CD4-positive, alpha-beta T cell treated with Interleukin-15 for 4 hours (primary cell): ENCODE measurements around the gene TANGO6.

ENCODE experiments used
- DNase-seq: peaks from one replicate; pipeline ENCODE4 v3.0.0-alpha.2; 2020; ENCODE audit warnings: low spot score

The TANGO6 gene

DNA sequence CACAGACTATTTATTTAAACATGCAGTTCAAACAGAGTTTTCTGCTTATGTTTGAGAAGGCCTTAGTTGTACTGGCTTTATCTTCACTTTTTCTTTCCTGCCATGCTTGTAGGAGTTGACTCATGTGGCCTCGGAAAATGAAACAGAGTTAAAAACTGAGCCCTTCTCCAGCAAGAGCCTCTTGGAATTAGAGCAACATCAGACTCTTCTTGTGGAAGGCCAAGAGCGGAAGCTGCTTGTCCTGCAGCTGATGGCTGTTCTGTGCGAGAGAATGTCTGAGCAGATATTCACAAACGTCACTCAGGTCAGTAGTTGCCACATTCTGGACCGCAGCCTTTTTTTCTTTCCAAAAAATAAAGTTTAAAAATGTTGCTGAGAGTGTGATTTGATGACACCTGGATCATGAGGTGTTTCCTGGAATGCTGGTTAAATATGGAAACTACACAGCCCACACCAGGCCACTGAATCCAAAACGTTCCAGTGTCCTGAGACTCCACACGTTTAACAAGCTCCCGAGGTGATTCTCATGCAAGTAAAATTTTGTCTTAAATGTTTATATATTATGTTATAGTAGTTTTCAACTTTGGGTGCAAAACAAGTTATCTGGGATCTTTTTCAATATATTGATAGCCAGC, 65.9 kb downstream of the TANGO6 start:
- no peak for DNase-seq

DNA sequence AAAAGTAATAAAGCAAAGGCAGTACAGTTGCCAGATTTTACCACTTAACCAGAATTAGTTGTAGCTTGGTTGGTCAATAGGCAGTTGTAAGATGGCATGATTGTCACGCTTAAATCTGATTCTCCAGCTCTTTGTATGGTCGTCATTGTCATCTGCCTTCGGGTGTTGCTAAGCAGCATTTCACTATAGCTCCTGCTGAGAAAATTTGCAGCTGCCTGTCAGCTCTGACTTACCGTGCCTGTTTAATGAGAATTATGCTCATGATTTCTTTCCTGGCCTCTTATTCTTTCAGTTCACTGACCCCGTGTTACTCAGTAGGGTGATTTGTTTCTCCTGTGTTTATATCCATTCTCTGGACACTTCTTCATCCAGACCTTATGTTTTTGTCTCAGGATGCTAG, 66.7 kb downstream of the TANGO6 start:
- no peak for DNase-seq

DNA sequence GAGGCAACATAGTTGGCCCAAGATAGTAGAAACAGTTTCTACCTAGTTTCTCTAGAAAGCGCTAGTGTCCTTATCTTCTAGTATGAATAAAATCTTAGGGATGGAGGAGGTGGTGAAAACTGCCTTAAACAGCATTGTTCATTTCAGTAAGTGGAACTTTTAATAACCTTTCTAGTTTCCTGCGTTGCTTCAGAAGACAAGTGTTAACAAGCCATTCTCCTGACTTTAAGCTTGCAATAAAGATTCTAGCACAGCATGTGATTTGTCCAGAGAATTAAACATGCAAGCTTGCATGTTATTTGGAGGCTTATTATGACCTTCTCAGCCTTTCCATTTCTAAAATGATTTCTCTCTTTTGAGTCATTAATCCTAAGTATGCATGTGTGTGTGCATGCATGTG, 72.3 kb downstream of the TANGO6 start:
- no peak for DNase-seq

DNA sequence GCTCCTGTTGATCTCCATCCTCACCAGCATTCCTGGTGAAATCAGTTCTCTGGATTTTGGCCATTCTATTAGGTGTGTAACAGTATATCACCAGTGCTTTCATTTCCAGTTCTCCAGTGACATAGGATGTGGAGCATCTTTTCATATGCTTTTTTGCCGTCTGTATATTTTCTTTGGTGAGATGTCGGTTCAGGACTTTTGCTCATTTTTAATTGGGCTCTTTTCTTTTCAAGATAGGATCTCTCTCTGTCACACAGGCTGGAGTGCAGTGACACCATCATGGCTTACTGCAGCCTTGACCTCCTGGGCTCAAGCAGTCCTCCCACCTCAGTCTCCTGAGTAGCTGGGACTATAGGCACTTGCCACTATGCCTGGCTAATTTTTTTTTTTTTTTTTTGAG, 74.2 kb downstream of the TANGO6 start:
- DNase-seq: no peak

DNA sequence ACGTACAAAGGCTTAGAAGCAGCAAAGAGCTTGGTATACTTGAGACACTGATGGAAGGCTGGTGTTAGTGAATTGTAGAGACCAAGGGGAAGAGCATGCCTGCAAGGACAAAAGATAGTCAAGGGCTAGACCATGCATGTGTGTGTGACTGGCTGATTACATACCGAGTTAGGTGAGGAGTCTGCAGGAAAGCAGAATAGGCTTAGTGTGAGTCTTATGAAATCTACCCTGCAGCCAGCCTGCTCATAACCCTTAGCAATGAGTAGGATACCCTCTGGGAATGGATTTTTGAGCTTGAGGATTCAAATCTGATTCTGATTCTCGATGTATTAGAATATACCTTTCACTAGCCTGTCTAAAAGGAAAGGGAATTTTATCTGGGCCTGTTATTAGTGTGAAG, 77.0 kb downstream of the TANGO6 start:
- DNase-seq: no peak

DNA sequence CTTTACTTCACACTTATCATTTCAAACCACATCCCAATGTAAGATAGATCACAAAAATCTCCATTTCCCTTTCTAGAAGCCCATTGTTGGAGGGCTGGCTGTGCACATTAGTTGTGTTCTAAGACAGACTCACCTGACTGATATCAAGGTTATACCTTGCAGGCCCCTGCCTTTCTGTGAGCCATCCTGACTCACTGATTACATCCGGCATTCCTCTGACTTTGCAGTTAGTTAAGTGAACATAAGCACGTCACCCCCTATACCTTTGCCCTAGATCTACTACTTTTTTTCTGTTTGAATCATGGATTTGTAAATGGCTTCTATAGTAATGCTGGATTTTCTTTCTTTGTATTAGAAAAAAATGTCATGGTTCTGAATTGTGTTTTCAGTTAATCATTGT, 78.3 kb downstream of the TANGO6 start:
- DNase-seq: no peak

DNA sequence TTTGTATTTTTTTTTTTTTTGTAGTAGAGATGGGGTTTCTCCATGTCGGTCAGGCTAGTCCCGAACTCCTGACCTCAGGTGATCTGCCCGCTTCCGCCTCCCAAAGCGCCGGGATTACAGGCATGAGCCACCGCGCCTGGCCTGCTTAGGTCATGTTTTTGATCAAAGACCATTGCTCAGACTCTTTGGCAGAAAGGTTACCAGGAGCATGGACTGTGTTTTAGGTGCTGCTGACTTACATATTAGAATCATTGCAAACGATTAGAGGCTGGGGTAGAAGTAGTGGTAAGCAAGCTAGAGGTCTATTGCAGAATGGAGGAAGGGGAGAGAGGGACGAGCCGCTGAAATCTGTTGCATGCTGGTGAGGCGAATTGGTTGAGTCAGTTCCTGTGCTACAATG, 79.8 kb downstream of the TANGO6 start:
- DNase-seq: no peak

DNA sequence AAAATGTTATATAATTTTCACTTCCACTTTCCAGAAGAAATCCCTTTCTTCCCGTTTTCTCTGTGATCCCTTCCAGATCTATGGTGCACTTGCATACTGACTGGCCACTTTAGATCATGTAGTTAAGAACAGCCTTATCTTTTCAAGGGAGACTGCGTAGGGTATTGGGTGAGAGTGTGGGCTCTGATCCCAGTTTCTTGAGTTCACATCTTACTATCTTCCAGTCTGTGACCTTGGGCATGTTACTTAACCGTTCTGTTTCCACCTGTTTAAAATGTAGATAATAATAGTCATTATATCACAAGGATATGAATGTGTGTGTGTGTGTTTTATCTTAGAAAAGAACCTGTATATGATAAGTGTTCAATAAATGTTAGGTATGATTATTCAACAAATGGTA, 83.7 kb downstream of the TANGO6 start:
- DNase-seq: no peak

DNA sequence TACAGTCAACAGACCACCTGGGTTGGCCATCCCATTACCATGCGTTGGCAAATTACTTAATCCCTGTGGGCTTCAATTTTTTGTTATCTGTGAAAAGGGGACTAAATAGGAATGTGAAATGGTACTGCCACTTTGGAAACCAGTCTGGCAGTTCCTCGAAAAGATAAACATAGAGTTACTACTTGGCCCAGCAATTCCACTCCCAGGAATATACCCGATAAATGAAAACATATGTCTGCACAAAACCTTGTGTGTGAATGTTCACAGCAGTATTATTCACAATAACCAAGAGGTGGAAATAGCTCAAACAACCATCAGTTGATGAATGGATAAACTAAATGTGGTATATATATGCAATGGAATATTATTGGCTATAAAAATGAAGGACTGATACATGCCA, 87.9 kb downstream of the TANGO6 start:
- no peak for DNase-seq

DNA sequence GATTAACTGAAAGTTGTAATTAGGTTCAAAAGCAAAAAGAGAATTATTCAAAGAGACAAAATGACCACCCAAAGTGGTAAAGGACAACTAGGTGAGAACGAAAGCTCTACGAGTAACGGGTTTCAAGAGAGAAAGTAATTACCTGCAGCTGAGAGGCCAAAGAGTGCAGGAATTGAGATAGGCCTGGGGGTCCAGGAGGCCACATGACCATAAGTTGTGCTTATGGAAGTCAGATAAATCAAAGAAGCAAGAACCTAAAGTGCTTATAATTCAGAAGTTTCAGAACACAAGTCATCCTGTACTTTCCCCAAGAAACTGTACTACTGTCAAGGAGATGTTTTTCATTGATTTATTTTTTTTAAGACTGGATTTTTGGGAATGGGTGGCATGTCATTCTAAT, 91.1 kb downstream of the TANGO6 start:
- DNase-seq: no peak

DNA sequence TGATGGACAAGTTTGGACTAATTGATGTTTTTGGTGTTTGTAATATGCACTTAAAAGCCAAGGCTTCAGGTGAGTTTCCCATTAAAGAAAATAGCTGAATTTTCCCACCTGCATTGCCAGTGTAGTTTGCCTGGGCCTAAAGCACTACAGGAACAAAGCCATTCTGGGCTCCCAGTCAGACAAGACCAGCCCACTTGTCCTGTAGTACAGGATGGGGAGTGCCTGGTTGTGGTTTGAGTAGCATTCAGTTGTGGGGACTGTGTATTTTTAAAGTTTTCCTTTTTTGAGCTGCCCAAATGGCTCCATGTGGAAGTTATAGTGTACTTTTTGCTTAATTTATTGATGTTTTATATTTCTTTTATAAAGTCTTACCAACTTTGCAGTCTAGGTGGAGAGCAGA, 91.7 kb downstream of the TANGO6 start:
- DNase-seq: no peak

DNA sequence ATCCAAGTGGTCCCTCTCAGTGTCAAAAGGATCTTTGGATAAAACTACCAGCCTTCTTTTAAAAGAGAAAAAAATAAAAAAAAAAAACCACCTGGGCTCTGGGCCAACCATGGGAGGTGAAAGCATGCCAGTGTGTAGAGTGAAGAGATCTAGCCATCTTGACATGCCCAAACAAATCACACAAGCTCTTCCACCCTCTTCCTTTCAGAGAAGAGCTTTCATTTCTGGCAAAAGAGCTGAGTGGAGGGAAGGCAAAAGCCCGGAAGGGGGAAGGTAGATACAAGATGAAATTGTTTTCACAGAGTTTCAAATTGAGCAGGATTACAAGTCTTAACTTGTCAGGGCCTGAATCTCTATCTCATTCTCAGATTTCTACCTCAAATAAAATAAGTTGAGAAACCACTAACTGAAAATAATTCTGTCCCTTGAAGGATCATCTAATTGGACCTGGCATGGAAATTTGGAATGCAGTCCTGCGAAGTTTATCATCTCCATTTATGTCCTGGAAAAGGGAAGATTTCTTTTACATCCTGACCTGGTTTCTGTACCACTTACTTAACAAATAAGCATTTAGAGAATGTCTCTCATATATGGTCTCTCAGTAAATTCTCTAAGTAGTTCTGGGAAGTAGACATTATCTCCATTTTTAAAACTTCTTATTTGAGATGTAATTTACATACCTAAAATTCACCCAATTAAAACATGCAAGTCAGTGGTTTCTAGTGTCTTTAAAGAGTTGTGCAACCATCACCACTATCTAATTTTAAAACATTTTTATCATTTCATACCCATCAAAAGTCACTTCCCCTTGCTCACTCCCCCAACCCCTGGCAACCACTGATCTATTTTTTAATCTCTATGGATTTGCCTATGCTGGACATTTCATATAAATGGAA, 93.7 kb downstream of the TANGO6 start:
- DNase-seq: no peak

DNA sequence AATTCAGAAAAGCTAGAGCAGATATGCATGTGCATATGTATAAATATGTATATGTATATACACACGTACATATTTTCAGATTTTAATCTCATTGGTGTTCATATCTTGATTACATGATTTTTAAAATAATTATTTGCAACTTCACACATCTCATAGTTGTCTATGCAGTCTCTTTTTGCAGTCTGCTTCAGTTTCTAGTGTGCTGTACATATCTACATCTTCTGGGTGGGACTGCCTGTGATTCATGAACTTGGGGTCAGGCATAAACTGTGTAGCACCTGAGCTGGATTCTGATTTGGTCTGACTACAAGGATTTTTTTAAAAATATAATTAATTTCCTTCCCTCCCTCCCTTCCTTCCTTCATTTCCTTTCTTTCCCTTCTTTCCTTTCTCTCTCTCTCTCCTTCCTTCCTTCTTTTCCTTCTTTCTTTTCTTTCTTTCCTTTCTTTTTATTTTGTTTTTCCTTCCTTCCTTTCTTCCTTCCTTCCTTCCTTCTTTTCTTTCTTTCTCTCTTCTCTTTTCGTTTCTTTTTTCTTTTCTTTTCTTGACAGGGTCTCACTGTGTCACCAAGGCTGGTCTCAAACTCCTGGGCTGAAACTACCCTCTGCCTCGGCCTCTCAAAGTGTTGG, 96.5 kb downstream of the TANGO6 start:
- no peak for DNase-seq

DNA sequence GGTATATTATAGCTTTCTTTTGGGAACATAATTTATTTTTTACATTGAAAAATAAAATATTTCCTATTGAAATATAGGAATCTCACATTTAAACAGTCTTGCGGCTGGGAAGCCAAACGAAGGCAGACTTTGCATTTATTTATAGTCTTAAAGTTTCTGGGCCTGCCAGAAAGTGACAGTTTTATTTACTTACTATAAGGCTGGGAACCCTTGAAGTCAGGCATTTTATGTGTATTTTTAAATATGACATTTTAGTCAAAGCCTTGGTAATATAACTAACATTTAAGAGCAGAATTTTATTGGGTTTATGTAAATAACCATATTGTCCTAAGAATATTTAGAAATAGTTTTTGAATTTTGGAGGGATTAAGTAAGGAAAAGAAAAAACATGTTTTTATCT, 97.5 kb downstream of the TANGO6 start:
- DNase-seq: no peak

DNA sequence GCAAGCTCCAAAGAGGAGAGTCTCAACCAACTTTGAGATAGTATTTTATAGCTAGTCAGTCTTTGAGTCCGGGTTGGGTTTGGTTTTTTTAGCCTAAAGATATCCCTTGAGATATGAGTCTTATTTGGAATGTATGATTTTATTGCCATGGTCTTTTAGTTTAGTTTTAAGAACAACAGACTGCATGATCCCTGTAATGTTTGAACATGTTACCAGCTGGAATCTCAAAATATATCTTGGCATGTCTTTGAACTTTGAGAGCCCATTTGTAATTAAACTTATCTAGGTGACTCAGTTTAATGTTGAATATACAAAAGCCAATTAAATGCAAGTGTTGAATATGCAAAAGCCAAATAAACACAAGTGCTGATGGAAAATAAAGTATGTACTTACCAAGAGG, 100.6 kb downstream of the TANGO6 start:
- no peak for DNase-seq

DNA sequence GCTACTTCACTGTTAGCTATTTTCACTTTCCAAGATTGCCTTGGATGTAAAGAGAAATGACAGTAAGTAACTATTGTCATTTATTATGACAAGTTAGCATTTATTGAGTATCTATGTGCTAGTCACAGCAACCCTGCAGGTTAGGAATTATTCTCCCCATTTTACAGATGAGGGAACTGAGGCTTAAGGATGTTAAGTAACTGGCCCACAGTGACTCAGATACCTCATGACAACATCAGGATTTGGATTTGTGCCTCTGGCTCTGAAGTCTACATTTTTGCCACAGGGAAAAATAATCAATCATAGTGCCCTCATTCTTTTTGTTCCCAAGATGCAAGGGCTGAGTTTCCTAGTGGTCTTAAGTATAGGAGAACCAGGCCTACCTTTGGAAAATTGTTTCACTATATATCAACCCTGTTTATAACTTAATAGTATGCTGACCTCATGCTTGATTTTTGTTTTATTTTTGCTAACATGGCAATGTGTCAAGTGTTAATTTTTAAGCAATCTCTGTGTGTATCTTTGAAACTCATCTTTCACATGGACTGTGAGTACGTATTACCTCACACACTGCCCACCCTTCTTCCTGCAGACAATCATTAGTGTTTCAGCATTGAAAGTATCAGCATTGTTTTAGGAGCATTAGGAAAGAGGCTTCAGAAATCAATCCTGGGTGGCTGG, 105.0 kb downstream of the TANGO6 start:
- no peak for DNase-seq

DNA sequence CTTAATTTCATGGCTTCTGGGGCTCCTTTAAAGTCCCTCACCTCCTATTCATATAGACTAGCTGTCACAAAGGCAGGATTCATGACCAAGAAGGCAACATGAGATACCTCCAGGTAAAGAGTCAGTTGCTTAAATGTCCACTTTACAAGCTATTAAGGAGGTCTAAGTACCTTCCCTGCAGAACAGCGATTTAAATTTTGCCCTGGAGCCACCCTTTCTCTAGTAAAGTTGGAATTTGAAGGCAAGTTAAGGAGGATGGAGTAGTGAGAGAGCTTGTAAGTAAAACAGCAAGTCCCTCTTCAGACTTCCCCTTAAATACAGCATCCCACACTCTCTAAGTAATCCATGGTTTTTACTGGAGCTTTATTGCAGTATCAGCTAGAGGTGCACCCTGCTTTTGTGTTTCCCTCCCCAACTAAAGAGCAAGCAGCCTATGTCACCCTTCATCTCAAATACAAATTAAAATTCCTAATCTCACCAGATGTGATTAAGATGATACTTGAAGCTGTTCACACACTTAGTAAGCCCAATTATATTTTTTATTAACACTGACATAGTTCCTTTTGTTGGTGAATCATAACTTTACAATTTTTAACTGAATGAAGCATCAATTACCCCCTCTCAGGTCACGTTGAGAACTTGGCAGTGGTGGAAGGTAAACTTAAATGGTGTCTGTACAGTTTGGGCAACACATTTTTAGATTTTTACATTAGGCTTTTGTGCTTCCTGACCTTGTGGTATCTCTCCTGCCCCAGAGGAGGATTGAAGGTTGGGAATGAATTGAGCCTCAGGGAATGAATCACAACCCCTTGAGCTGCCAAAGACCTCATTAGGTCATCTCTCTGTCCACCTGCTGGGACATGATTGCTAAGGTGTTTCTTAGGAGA, 108.9 kb downstream of the TANGO6 start:
- no peak for DNase-seq

DNA sequence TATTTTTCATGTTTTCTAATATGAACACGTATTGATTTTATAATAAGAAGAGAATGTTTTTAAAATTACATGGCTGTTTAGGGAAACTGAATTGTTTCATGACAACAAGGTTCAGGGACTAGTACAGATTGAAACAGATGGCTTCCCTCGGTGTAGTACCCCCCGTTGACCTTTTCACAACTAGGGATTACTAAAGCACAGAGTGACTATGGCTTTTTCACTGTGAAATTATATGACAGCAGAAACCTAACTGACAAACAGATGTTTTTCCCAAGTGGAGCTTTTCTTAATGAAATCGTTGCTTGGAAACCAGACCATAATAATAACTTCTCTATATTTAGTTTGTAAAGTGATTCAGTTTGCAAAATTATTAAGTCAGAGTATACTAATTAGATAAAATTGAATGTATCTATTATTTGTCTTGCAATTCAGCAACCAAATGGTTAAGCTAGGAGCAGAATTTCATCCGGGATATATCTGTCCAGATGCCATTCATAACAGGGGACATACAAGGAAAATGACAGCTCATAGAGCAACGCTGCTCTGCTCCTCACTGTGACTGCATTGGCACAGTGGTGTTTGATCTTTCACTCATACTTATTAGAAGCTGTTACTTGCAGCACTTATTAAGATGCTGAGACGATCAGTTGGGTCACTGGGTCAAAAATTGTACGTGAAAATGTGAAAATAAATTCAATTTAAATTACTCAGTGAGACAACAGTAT, 111.7 kb downstream of the TANGO6 start:
- DNase-seq: no peak

DNA sequence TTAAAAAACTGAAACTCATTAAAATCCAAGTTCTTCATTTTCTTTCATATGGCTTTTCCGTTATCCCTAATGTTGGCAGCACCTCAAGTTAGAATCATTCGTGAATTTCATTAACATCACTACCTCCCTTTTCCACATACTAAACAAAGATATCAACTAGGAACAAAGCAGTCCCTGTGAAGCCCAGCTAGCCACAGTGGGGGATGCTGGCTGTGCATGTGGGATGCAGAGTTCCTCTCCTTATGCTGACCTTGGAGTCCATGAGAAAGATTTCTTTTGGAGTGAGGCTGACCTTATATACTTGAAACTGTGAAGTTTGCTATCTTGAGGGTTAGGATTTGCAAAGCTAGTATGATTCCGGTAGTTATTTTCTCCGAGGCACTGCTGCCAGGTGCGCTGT, 117.6 kb downstream of the TANGO6 start:
- DNase-seq: no peak

DNA sequence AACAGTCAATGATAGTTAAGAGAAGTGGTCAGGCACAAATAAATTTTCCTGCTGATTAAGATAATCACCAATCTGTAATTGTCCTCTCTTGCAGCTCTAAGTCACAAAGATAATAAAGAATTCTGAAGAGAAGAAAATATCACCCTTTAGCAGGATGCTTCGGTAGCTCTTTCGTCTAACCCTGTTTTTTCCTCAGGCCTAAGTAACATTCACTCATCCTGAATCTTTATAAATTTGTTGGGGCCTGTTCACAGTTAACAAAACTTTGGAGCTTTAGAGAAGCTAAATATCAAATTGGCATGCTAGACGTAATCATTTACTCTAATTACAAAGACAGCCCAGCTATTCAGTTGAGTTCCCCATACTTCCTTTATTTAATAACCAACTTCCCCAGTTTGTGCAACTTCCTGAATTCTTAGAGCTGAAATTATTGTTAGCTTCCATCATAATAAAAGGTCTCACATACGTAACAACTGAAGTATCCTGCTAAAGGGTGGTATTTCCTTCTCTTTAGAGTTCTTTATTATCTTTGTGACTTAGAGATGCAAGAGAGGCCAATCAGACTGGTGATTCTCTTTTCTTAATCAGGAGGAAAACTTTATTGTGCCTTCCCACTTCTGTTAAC, 118.6 kb downstream of the TANGO6 start:
- no peak for DNase-seq

DNA sequence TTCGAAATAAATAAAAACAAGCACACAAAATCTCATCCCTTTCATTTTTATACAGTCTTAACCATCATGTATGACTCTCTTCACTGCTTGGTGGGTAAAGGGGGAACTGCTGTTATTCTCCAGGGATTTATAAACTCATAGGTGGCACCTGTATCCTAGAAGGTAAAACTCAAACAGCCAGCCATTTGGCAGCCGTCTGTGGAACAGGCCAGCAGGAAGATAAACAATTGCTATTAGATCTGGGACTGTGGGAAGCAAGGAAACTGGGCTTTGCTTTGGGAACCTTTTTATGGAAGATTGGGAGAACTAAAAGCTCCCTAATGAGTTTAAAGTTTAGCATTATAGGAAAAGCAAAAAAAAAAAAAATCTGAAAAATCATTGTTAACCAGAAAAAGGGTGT, 126.0 kb downstream of the TANGO6 start:
- DNase-seq: no peak
